Measurements from ENCODE around the gene EGFL7. TPM values are rescaled to one million over a fixed set of nuclear protein-coding genes. Genes with fewer than 3 reads are reported as not detected.

EGFL7 gene
- total and polyA plus RNA-seq, 3 donors from 2014 or later: 68.5 to 106 (median 101) TPM

- intact Hi-C loops (cut with DNase I; ENCODE audit: low total_unique reads): no loop called here
- Histone ChIP-seq H3K9me3 (no peaks in the 10 kb centered on the region), H3K27me3 (no peaks in the 10 kb centered on the region), H3K27ac (no peak overlapping the region), H3K4me1 (no peaks in the 10 kb centered on the region), H3K4me3 (no peak overlapping the region), H3K36me3 (ENCODE audit: low read depth, missing control alignments) (no peaks in the 10 kb centered on the region)
- DNase-seq: peak; percentile 49
- TF ChIP-seq CTCF (IDR thresholded peaks at IDR 0.05) (peak in 2 of 3 experiments; percentile 63 to 85), POLR2A (IDR thresholded peaks at IDR 0.05) (no peak)
- WGBS, 2 donors: 55 to 79% methylated on average over 15 to 18 of the region's 27 CpGs
These were observed 9.1 kb downstream of the EGFL7 start for GRCh38 chr9:136671646-136672430.

- WGBS, 2 donors: 63 to 88% methylated on average over 4 to 14 of the region's 14 CpGs
- Histone ChIP-seq H3K9me3 (no peaks in the 10 kb centered on the region), H3K27me3 (no peaks in the 10 kb centered on the region), H3K4me1 (no peaks in the 10 kb centered on the region), H3K4me3 (no peak overlapping the region), H3K27ac (no peak overlapping the region), H3K36me3 (ENCODE audit: low read depth, missing control alignments) (no peaks in the 10 kb centered on the region)
- no peak for DNase-seq
- TF ChIP-seq POLR2A (IDR thresholded peaks at IDR 0.05) (no peak), CTCF (IDR thresholded peaks at IDR 0.05) (no peak)
- intact Hi-C loops (cut with DNase I; ENCODE audit: low total_unique reads): no loop called here
These were observed 9.8 kb downstream of the EGFL7 start for GRCh38 chr9:136672431-136673087.

GRCh38 chr9:136673088-136673974 is 10.6 kb downstream of the EGFL7 start:
- H3K9me3 ChIP-seq: no peaks in the 10 kb centered on the region
- no peaks in the 10 kb centered on the region for H3K4me1 ChIP-seq
- TF ChIP-seq CTCF (IDR thresholded peaks at IDR 0.05) (no peak), POLR2A (IDR thresholded peaks at IDR 0.05) (no peak)
- no peak for DNase-seq
- no peak overlapping the region for H3K4me3 ChIP-seq
- H3K36me3 ChIP-seq (ENCODE audit: low read depth, missing control alignments): no peaks in the 10 kb centered on the region
- H3K27ac ChIP-seq: no peak overlapping the region
- 83% methylated on average over 35 of the region's 35 CpGs; no CpG with 5 or more reads in 1 of the 2 donors for WGBS, 2 donors
- H3K27me3 ChIP-seq: no peaks in the 10 kb centered on the region
- intact Hi-C loops (cut with DNase I; ENCODE audit: low total_unique reads): no loop called here

GRCh38 chr9:136673975-136674785 is 11.5 kb downstream of the EGFL7 start:
- no peak for DNase-seq
- H3K4me3 ChIP-seq: no peak overlapping the region
- no peak overlapping the region for H3K27ac ChIP-seq
- H3K9me3 ChIP-seq: no peaks in the 10 kb centered on the region
- WGBS, 2 donors: 87 to 88% methylated on average over 17 to 26 of the region's 26 CpGs
- H3K4me1 ChIP-seq: no peaks in the 10 kb centered on the region
- intact Hi-C loops (cut with DNase I; ENCODE audit: low total_unique reads): no loop called here
- no peaks in the 10 kb centered on the region for H3K27me3 ChIP-seq
- no peaks in the 10 kb centered on the region for H3K36me3 ChIP-seq (ENCODE audit: low read depth, missing control alignments)
- TF ChIP-seq CTCF (IDR thresholded peaks at IDR 0.05): no peak
- TF ChIP-seq POLR2A (IDR thresholded peaks at IDR 0.05): no peak
